CD4-positive, alpha-beta T cell treated with Interferon gamma for 1 hour (primary cell): ENCODE measurements around the gene GHR.

Experiments
- DNase-seq: peaks from one replicate; pipeline ENCODE4 v3.0.0-alpha.2; 2020

GHR gene

DNA sequence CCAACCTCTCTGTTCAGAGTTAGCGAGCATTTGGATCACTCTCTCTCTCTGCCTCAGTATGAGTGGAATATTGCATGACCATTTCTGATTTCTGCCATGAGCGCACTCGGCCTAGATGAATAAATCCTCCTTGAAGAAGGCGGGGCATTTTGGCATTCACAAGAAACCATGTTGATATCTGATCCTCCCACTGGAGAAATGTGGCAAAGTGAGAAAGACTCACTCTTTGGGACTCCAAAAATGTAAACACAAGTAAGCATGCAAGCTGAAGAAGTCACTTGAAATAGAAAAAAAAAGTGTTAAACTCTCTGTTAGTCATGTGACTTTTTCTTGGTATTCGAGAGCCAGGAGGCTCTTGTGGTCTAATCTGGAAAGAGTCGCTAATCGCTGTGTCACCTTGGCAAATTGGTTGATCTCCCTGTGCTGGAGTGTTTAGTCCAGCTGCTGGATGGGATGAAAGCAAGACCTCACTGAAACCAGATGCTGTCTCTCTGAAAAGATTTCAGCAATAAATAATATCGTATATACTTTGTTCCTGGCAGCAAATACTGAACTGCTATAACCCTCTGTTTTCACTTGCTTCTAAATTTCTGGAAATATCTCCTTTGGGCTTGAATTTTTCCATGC is 95.5 kb downstream of the GHR start:
- no peak for DNase-seq

DNA sequence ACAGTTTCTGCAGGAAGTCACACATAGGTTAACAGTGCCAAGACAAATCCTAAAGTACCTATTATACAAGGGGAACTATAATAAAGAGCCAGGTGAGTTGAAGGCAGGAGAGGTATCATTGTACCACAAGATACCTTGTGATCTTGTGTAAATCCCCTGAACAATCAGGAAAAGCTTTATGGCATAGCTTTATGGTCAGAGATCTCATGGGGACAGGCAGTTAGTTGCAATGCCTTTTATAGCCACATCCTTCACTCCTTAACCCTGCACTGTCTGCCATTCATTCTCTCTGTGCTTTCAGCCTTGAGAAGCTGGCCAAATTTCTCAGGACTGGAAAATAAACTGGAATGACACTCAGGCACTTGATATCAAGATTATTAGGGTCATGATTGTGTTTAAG is 97.0 kb downstream of the GHR start:
- DNase-seq: no peak

DNA sequence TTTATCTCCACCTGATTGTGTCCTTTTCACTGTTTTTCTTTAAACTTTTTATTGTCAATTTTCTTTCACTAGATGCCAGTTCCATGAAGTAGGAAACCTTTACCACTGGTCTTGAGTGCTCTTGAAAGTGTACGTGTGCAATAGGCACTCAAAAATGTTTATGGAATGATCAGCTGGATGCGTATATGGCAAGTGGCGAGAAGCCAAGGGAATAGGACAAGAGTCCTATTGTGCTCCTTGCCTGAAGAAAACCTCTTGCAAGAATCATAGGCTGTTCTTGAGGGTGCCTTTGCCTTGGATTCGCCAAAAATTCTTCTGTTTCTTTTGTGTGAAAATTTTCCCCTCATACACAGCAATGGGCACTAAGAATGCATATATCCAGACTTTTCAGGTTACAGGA is 97.7 kb downstream of the GHR start:
- DNase-seq: no peak

DNA sequence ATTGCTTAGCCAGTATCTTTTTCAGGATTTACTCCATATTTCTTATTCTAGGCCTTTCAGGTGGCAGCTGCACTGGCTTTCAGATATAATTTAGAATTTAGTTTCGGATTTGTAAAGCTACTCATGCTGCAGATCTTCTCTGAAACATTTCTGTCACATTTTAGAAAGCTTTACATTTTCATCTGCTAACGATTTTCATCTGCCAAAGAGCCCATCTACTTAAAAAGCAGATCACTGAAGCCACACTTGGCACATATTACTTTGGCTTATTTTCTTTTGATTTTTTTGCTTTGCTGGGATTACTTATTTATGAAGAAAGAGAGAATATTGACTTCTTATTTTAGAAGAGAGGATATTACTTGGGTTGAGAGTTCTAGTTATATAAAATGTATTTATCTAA is 98.2 kb downstream of the GHR start:
- DNase-seq: no peak

DNA sequence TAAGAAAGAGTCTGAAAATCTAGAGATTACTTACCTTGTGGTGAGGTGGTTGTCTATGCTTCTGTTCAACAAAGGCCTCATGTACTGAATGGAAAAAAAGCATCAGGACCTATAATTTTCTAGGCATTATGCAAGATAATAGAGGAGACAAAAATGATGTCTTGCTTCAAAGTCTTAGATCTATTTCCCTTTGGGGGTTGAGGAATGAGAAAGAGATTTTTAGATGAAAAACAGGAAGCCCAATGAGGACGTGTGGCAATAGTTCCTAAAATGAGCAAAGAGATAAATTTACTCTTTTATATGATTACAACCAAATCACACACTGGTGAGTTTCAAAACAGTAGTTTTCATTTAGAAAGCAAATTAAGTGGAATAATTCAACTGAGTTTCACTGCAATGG is 99.5 kb downstream of the GHR start:
- no peak for DNase-seq

DNA sequence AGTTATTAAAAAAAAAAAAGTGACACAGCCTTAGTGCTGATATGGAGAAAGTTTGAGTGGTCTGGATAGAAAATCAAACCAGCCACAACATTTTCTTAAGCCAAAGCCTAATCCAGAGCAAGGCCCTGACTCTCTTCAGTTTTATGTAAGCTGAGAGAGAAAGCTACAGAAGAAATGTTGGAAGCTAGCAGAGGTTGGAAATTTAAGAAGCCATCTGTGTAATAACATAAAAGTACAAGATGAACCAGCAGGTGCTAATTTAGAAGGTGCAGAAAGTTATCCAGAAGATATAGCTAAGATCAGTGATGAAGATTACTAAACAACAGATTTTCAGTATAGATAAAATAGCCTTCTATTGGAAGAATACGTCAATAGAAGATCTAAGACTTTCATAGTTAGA is 102.9 kb downstream of the GHR start:
- no peak for DNase-seq

DNA sequence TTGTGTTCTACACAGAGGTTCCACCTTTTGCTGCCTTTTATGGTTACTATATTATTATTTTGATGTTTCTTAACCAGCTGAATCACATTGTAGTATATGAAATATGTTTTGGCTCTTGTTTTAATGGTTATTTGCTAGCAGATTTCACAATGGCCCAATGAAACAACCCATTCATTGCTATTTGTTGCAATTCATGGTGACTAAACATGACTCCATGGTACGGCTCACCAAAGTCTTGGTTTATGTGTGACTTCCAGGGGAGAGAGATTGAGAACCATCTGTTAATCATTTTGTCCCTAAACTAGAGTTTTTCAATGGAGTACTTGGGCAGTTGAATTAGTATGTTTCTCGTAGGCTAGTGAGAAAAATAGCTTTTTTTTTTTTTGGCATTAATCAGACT is 108.4 kb downstream of the GHR start:
- no peak for DNase-seq

DNA sequence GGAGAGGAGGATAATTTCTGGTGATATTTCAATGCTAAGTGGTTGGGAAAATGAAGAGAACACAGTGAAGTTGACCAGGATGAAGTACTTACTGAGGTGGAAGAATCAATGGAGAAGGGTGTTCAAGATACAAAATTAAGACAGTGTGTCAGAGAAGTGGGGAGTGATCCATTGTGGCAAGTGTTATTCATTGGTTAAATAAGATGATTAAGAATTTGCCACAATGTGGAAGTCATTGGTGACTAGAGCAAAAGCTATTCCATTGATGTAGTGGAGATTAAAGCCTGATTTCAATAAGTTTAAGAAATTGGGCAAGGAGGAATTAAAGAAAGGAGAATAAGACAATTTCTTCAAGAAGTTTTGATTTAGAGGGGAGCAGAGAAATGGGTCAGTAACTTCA is 118.9 kb downstream of the GHR start:
- DNase-seq: no peak

DNA sequence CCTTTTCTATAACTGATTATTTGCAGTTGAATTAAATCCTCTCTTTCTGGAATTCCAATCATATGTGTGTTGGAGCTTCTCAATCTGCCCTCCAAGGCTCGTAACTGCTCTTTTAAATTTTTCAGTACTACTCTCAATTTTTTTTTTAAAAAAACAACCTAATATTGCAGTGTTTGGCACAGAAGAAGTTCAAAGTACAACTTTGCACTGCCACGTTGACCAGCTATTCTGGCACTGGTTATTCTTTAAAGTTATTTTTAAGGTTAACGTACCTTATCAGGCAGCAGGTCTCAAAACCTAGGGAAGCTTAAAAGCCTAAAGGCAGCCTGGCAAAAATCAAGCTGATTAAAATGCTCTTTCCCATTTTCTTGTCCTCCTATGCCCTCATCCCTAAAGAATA is 120.5 kb downstream of the GHR start:
- no peak for DNase-seq

DNA sequence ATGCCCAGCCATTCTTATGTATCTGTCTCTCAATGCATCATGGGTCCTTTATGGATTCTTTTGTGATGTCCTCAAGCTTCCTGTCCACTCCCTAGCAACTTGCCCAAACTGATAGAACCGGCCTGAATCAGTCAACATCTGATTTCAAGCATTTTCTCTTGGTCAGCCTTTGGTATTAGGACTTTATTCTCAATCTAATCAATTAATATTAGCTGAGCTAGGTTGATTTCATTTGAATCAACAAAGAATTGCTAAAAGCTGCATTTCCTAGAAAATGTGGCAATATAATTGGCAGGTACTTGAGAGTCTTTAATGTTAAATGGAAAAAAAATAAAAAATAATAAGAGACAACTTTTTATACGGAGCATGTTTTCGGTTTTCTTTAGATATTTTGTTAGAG is 121.8 kb downstream of the GHR start:
- DNase-seq: no peak

DNA sequence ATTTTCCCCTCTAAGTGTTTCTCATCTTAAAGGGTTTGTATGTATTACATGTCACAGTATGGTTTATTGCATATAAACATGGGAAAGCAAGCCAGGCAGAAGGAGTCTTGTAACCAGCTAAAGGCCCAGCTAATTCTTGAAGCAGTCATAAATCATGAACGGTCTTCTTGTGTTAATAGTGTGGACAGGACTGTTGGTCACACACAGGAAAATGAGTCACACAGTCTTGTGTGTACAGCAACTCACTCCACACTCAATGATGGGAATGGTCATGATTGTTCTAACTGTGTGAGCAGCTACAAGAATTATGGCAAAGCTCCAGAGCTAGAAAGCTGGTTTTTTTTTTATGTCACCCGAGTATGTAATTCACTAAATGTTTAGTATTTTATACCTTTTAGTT is 123.9 kb downstream of the GHR start:
- DNase-seq: no peak

DNA sequence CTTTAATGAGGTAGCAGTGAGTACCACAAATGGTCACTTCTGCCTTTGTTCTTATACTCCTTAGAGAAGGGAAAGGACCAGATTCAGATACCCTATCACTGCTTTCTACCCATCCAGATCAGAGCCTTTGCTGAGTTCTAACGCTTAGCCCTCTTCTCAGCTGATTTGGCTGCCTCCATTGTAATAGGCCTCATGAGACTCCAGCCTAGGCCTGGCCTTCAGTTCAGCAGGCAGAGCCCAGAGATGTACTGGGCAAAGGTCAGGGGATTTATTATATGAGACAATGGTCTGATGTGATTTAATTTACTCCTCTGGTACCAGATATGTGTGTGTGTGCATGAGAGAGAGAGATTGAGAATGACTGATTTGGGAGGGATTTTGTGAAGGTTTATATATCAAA is 124.7 kb downstream of the GHR start:
- DNase-seq: no peak

DNA sequence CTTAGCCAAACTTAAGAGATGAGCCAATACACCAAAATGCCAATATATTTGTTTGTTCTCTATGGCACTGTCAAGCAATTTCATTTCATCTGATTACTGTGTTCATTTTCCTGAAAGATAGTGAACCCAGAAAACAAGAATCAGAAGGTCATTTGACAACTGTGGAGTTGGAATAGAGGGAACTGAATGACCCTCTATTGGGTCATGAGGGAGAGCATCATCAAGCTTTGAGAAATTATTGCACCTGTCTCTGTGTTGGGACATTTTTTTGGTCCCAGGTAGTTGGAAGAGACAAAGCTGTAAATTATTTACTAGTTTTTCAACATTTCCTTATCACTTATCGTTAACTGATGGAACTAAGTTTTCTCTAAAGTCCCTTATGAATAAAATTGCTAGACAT is 129.4 kb downstream of the GHR start:
- no peak for DNase-seq

DNA sequence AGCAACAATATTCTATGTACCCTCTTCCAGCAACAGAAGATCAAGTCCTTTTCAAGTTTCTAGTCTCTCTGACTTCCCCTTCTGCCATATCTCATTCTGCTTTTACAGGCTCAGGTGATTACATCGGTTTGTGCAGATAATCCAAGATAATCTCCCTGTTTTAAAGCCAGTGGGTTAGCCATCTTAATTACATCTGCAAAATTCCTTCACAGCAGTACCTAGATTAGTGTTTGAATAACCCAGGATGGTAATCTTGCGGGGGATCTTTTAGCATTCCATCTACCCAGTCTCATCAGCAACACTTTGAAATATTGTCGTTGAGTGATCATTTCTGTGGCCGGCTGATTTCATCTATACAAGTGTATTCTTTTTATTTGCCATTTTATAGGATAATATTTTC is 130.2 kb downstream of the GHR start:
- DNase-seq: no peak

DNA sequence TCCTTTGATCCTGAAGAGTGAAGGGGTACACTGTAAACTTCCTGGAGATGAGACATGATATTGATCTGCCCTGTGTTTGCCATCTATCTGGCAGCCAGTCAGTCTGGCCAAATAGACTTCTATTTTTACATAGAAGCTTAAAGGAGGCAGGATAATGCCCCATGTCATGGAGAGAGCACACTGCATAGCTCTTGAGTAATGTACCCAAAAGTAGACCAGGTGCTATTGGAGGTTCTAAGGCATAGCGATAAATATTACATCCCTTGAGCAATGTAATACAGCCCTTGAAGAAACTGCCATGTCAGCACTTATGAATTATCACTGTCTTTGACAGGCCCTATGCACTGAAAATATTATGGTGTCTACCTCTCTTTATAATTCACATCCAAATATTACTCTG is 131.8 kb downstream of the GHR start:
- DNase-seq: no peak

DNA sequence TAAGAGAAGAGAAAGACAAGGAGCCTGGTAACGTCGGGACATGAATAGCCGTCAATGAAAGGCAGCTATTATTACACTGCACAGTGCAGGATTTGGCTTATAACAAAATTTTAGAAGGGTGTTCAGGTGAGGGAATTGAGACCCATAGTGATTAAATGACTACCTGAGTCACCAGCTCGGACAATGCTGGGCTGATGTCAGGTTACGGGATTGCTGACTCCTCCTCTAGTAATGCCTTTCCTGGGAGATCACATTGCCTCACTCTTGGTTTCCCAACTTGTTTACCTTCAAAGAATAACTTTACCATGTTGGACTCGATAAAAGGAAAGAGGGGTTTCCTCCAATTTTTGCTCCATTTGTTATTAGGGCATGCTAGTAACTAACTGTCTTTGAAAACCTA is 132.6 kb downstream of the GHR start:
- DNase-seq: no peak

DNA sequence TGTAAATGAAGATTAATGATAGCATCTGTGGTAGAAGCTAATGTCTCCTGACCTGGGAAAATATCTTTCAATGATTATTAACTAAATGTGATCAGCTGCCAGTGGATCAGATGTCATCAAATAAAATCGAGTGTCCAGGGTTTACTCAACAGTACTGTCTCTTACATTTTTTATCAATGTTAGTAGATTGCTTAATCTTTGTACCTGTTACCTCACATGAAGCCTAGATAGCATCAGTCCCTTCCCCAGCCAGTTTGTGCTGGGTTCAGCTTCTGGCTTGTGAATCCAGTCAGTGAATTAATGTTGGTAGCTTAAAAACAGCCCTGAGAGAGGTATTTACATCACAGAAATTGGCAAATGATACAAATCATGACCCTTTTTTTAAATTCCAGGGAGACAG is 134.4 kb downstream of the GHR start:
- no peak for DNase-seq

DNA sequence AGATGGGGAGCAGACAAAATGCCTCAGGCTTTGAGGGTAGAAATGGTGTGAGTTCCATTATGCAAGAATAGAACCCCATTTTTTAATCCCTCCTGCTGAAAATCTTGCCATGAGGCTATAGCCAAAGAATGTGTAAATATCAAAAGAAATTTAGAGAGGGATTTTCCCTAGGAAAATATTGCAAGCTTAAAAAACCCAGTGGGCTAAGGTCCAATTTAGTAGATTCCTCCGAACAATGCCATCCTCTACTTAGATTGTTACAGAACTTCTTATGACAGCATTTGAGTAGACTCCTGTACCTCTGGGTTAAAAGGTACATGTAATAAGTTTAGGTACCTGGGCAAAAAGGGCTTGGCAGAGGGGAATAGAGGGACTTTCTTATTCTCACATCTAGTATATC is 138.4 kb downstream of the GHR start:
- DNase-seq: no peak

DNA sequence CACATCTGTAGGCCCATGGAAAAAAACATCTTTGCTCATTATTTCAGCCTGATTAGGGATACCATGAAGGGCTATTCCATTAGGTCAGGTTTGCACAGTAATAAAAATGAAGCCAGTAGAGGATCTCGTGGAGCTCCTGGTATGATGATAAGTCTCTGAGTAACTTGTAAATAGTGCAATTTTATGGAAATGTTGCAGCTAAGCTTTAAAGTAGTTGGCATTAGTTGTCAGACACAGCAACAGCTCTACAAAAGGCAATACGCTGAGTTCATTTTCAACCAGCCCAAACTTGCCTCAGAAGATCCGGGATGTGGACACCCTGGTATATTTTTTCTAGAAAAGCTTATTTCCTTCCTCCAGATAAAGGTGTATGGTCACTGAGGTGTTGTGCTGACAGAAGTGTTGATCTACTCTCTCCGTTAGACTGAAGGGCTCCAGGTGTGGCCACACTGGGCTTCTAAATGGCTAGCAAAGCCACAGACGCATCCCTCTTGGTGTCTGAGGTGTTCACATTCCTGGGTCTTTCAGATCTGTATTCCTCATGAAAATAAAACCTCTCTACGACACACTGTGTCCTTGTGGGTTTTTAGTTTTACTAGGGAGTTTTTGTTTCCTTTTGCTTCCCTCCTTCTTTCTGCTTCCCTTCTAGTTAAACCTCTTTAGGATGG is 141.6 kb downstream of the GHR start:
- DNase-seq: no peak

DNA sequence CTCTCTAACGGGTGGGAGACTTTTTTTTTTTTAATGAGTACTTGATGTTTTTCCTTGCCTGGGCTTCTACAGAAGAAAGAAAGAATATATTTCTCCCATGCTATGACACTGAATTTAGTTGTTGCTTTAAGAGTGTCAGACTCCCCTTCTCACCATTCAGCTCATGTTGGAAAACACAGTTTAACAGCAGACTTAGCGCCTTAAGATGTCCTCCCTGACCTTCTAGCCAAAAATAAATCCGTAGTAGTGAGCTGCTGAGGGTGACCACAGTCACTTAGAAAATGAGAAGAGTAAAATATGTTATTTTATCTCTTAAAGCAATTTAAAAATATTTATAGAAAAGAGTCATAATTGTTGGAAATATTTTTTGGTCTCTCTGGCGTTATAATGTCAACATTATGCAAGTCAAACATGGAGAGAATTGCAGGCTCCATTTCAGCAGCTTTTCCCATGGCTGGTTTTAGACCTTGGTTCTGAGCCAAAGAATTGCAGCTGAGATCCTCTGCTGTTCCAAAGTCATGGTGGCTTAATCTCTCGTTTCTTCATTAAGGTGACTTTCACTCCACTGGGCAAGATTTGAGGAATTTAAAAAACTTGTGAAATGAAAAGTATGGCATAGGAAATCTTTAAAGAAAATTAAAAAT is 143.5 kb downstream of the GHR start:
- no peak for DNase-seq

DNA sequence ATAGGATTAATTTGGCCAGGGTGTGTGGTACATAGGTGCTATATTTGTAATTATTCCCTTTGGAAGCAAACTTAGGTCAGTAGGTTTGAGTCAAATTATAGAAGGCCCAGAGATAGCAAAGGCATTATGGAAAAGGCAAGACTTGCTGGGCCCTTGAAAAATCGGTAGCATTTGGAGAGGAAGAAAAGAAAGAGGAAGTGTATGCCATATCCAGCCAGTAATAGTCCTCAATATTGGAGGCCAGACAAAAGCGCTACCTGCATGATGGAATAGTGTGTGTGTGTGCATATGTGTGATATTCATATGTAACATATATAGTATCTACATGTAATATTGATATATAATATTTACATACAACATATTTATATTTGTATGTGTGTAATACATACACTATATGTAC is 146.1 kb downstream of the GHR start:
- no peak for DNase-seq

DNA sequence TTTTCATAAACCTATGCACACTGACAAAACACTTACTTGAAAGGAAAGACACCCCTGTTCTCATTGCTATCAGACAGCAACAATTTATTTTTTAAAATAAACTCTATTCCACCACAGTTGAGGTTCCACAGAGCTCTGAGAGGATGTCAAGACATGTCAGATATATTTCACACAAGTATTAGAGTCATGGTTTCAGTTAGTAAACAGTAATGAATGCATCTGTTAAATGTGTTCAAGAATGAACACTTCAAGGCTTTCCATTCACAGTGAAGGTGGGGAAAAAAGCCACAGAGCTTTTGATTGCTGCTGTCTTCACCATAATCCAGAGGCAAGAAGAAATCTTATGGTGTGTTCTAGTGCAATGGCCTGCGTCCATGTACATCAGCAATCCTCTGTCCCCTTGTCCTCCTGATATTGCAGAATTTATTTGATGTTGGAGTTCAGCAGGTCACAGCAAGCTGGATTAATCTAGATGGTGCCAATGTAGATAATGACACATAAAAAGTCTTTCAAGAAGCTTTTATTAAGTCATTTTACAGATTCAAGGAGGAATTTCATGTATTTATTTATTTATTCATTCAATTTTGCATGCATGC is 146.8 kb downstream of the GHR start:
- no peak for DNase-seq

DNA sequence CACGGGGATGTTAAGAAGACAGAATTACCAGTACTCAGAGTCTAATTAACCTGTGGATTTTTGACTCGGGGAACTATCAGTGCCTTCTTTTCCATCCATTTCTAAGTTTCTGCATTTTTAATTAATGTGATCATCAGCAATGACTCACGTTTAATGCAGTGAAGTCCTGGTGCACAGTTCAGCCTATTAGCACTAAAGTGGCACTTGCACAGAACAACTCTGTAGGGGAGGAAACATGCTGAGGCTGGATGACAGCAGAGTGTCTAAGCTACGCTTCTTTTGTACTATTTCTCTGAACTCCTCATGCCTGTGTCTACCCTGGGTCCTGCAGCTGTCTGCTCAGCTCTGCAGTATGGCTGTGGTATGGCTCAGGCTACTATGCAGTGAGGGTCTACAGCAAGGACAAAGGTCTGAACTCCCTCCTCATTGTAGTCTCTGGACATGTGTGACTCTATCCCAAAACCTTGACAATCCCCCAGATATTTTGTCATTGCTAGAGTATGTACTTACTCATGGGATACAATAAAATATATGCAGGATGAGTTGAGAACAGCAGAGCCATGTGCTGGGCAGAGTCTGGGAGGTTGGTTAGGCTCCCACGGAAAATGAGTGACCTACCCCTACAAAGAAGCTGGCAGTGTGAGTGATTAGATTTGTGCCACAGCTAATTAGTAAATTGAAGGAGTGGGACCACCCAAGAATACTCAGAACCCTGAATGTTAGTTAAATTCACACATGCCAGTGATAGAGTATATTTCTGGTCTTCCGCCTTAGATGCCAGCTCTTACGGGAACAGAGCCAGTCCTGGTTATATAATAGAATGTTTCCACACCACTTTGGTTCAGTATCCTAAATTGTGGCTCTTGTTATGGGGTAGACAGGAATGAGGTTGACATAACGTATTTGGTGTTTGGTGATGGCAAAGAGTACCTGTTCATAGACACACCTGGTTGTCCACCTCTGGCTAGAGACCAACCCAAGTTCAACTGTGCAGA is 148.0 kb downstream of the GHR start:
- DNase-seq: no peak
